Neuronal stem cell (in vitro differentiated cells): Measurements from ENCODE around the gene PPP1R1C.

Source experiments
- DNase-seq: peaks from one replicate; pipeline ENCODE4 v3.0.0-alpha.2; 2013; ENCODE audit warnings: low spot score
- H2AFZ ChIP-seq: one replicate; pipeline ENCODE4 v1.6.1; 2013; ENCODE audit warnings: mild to moderate bottlenecking, low read length, inconsistent platforms
- H2AK5ac ChIP-seq: 2 replicates; pipeline ENCODE4 v1.6.1; 2013; ENCODE audit warnings: low read depth, mild to moderate bottlenecking, inconsistent platforms, low read length, moderate library complexity, mixed read lengths
- H2BK120ac ChIP-seq: 2 replicates; pipeline ENCODE4 v1.6.1; 2013; ENCODE audit warnings: low read depth, mild to moderate bottlenecking, inconsistent platforms, low read length, moderate library complexity, mixed read lengths
- H2BK12ac ChIP-seq: one replicate; pipeline ENCODE4 v1.6.1; 2013; ENCODE audit warnings: low read length, inconsistent platforms
- H2BK15ac ChIP-seq: 2 replicates; pipeline ENCODE4 v1.6.1; 2013; ENCODE audit warnings: mild to moderate bottlenecking, low read length, inconsistent platforms, mixed read lengths
- H2BK5ac ChIP-seq: one replicate; pipeline ENCODE4 v1.6.1; 2013; ENCODE audit warnings: inconsistent platforms, mild to moderate bottlenecking, low read length, moderate library complexity
- H3K14ac ChIP-seq: one replicate; pipeline ENCODE4 v1.6.1; 2013; ENCODE audit warnings: low read length, inconsistent platforms
- H3K18ac ChIP-seq: 2 replicates; pipeline ENCODE4 v1.6.1; 2013; ENCODE audit warnings: low read length, inconsistent platforms
- H3K23ac ChIP-seq: 2 replicates; pipeline ENCODE4 v1.6.1; 2013; ENCODE audit warnings: low read depth, mild to moderate bottlenecking, mixed read lengths, low read length, inconsistent platforms; ENCODE audit not compliant: poor library complexity
- H3K27ac ChIP-seq: replicated peaks from 3 replicates; pipeline ENCODE4 v1.5.1; 2013; ENCODE audit warnings: low read length, inconsistent platforms
- H3K27me3 ChIP-seq, 3 experiments: 2 replicates each; pipeline ENCODE4 v1.6.1; 2013; ENCODE audit warnings: low read length in 3 of 3, mild to moderate bottlenecking in 2 of 3, inconsistent platforms in 1 of 3, low read depth in 1 of 3, mixed read lengths in 1 of 3, moderate library complexity in 1 of 3; ENCODE audit not compliant: control insufficient read depth in 3 of 3, insufficient read depth in 3 of 3
- H3K36me3 ChIP-seq, 2 donors: replicated peaks in 1 of 2; 2 replicates each; pipeline ENCODE4 v1.6.1; 2013; ENCODE audit warnings: low read length in 2 of 2; ENCODE audit not compliant: control insufficient read depth in 2 of 2, insufficient read depth in 2 of 2
- H3K4ac ChIP-seq: 2 replicates; pipeline ENCODE4 v1.6.1; 2013; ENCODE audit warnings: inconsistent platforms, mild to moderate bottlenecking, low read length, moderate library complexity
- H3K4me1 ChIP-seq, 2 donors: 1 replicate in 1 of 2; 2 replicates in 1 of 2; pipeline ENCODE4 v1.6.1; 2013; ENCODE audit warnings: low read length in 2 of 2, low read depth in 1 of 2; ENCODE audit not compliant: control insufficient read depth in 2 of 2, insufficient read depth in 1 of 2
- H3K4me2 ChIP-seq: one replicate; pipeline ENCODE4 v1.6.1; 2013; ENCODE audit warnings: mild to moderate bottlenecking, low read length, inconsistent platforms; ENCODE audit not compliant: insufficient read depth, poor library complexity, severe bottlenecking
- H3K4me3 ChIP-seq, 2 donors: 2 replicates each; pipeline ENCODE4 v1.5.1; 2013; ENCODE audit warnings: low read length in 2 of 2, mild to moderate bottlenecking in 2 of 2, inconsistent platforms in 1 of 2, moderate library complexity in 1 of 2
- H3K79me1 ChIP-seq: one replicate; pipeline ENCODE4 v1.6.1; 2013; ENCODE audit warnings: low read depth, mild to moderate bottlenecking, inconsistent platforms, low read length, moderate library complexity
- H3K9ac ChIP-seq: one replicate; pipeline ENCODE4 v1.6.1; 2013; ENCODE audit warnings: mild to moderate bottlenecking, low read depth, low read length, inconsistent platforms; ENCODE audit not compliant: poor library complexity
- H3K9me3 ChIP-seq, 2 donors: replicated peaks in 1 of 2; 2 replicates each; pipeline versions ENCODE3 to v1.6.1; 2013; ENCODE audit warnings: low read length in 2 of 2, mild to moderate bottlenecking in 2 of 2, inconsistent platforms in 1 of 2, low read depth in 1 of 2, mixed read lengths in 1 of 2, moderate library complexity in 1 of 2; ENCODE audit not compliant: control insufficient read depth in 2 of 2, insufficient read depth in 1 of 2
- H4K8ac ChIP-seq: one replicate; pipeline ENCODE4 v1.6.1; 2013; ENCODE audit warnings: low read depth, mild to moderate bottlenecking, inconsistent platforms, low read length, moderate library complexity
- H4K91ac ChIP-seq: one replicate; pipeline ENCODE4 v1.6.1; 2013; ENCODE audit warnings: low read length, low read depth, mild to moderate bottlenecking, inconsistent platforms; ENCODE audit not compliant: poor library complexity
- WGBS, 2 donors: extraction: QIAGEN DNeasy Blood & Tissue Kit; methylation state at CpG; one replicate each; pipeline ENCODE4 v1.1.7; 2013; ENCODE audit warnings: missing lambda C conversion rate in 2 of 2, mixed read lengths in 1 of 2; ENCODE audit not compliant: insufficient read length in 2 of 2, insufficient replicate concordance in 1 of 2; ENCODE audit errors: extremely low coverage in 2 of 2; 5-methylcytosine and 5-hydroxymethylcytosine counted together

PPP1R1C gene

DNA sequence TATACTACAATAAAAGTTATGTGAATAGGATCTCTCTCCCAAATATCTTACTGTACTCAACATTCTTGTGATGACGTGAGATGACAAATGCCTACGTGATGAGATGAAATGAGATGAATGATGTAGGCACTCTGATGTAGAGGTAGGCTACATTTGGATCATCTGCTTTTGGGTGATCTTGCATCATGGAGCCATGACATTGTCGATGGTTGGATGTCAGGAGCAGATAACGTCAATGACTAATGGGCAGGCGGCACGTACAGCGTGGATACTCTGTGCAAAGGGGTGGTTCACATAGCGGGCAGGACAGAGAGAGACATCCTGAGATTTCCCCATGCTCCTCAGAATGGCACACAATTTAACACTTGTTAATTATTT, 40.8 kb upstream of the PPP1R1C start:
- no peak overlapping the region for H2BK15ac ChIP-seq
- H3K27me3 ChIP-seq, result no peaks in the 10 kb centered on the region
- H3K4me1 ChIP-seq, result no peaks in the 10 kb centered on the region
- no peak overlapping the region for H3K27ac ChIP-seq
- no peaks in the 10 kb centered on the region for H3K9me3 ChIP-seq
- no peaks in the 10 kb centered on the region for H3K36me3 ChIP-seq
- no peak overlapping the region for H2AK5ac ChIP-seq
- H2BK12ac ChIP-seq, result no peak overlapping the region
- no peak overlapping the region for H2BK5ac ChIP-seq
- H3K23ac ChIP-seq, result no peak overlapping the region
- no peak overlapping the region for H2AFZ ChIP-seq
- no peak overlapping the region for H3K14ac ChIP-seq
- H3K18ac ChIP-seq, result no peak overlapping the region
- no CpG with 5 or more reads among the region's 8 CpGs for whole genome bisulfite sequencing, 2 donors
- no peak overlapping the region for H4K91ac ChIP-seq
- H2BK120ac ChIP-seq, result no peak overlapping the region
- H4K8ac ChIP-seq, result no peak overlapping the region
- no peak overlapping the region for H3K4me3 ChIP-seq
- no peak overlapping the region for H3K9ac ChIP-seq
- no peak for DNase-seq
- no peak overlapping the region for H3K4ac ChIP-seq
- no peaks in the 10 kb centered on the region for H3K79me1 ChIP-seq
- no peak overlapping the region for H3K4me2 ChIP-seq

DNA sequence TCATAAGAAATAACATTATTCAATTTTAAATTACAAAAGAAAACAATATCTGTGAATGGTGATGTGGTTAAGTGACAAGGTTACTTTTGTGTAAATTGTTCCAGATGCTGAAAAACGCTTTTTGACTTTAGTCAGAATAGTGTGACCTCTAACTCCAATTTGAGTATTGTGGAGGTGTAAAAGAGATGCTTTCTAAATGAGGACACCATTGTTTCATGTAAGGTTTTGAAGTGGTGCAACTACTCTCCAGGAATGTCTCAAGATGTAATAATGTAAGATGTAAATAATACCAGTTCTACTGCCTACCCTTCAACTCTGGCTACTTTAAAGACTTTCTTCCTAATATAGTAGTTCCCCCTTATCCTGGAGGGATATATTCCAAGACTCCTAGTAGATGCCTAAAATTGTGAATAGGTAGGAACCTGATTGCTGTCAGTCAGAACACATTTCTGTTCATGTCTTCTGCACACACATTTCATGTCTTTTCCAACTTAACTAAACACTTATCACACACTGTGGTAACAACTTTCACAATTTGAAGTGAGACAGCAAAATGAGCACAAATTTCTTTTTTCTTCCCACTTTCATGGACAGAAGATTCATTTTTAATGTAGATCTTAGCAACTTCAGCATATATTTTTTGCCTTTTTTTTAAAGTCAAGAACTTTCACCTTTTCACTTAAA, 39.1 kb upstream of the PPP1R1C start:
- H3K27ac ChIP-seq, result no peak overlapping the region

DNA sequence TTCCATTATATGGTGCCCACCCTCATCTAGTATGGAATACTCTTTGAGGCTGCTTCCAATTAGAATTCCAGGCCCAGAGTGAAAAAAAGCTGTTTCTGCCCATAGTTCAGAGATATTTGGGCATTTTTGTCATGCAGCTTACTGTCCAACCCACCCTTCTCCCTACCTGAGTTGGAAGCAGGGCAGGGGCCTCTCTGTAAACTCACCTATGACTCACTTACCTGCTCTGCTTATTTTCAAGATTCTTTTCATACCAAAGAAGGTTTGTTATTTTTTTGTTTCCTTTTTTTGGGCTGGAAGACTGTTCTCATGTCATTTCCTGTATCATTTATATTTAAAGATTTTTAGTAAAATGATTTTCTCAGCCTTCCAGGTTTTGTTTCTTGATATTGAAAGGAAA, 38.4 kb upstream of the PPP1R1C start:
- no peak overlapping the region for H3K4ac ChIP-seq
- no peak overlapping the region for H3K9ac ChIP-seq
- no peak overlapping the region for H2BK15ac ChIP-seq
- H3K4me1 ChIP-seq, result no peaks in the 10 kb centered on the region
- no peaks in the 10 kb centered on the region for H3K9me3 ChIP-seq
- no peak overlapping the region for H2BK12ac ChIP-seq
- no peak overlapping the region for H2AK5ac ChIP-seq
- H3K14ac ChIP-seq, result no peak overlapping the region
- H3K27ac ChIP-seq, result no peak overlapping the region
- no peaks in the 10 kb centered on the region for H3K79me1 ChIP-seq
- H4K8ac ChIP-seq, result no peak overlapping the region
- no peaks in the 10 kb centered on the region for H3K27me3 ChIP-seq
- H3K23ac ChIP-seq, result no peak overlapping the region
- no peak overlapping the region for H2BK120ac ChIP-seq
- no peak for DNase-seq
- H2BK5ac ChIP-seq, result no peak overlapping the region
- no peak overlapping the region for H3K4me2 ChIP-seq
- no peak overlapping the region for H4K91ac ChIP-seq
- no peak overlapping the region for H3K4me3 ChIP-seq
- no peak overlapping the region for H2AFZ ChIP-seq
- no peak overlapping the region for H3K18ac ChIP-seq
- H3K36me3 ChIP-seq, result no peaks in the 10 kb centered on the region

More for the DNA sequence above, 39.1 kb upstream of the PPP1R1C start:
- Histone ChIP-seq H4K8ac (no peak overlapping the region), H3K14ac (no peak overlapping the region), H3K4me1 (no peaks in the 10 kb centered on the region), H4K91ac (no peak overlapping the region), H2BK5ac (no peak overlapping the region), H2BK120ac (no peak overlapping the region), H3K9ac (no peak overlapping the region), H3K79me1 (no peaks in the 10 kb centered on the region), H2BK12ac (no peak overlapping the region), H2BK15ac (no peak overlapping the region), H3K4me2 (no peak overlapping the region), H3K18ac (no peak overlapping the region), H3K36me3 (no peaks in the 10 kb centered on the region), H3K4ac (no peak overlapping the region), H3K23ac (no peak overlapping the region), H2AFZ (no peak overlapping the region), H2AK5ac (no peak overlapping the region), H3K4me3 (no peak overlapping the region), H3K9me3 (no peaks in the 10 kb centered on the region), H3K27me3 (no peaks in the 10 kb centered on the region)
- DNase-seq, result no peak
- no CpG with 5 or more reads among the region's 1 CpG for WGBS, 2 donors

DNA sequence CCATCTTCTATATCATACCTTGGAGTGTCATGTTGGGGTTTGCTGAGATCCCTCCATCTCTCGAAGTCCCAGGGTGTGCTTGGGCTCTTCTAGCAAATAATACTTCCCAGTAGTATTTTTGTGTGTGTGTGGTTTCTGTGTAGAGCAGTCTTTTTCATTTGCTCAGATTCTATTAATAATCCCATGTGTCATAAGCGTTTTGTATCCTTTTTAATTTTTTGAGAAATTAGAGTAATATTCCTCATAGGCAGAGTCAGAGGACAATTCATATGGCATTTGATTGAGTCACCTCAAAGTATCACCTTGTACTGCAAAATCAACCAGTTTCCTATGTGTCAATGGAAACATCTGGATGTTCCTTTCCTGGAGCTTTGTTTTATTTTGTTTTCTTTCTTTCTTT, 37.4 kb upstream of the PPP1R1C start:
- Histone ChIP-seq H3K9me3 (no peaks in the 10 kb centered on the region), H4K8ac (no peak overlapping the region), H2BK5ac (no peak overlapping the region), H2BK15ac (no peak overlapping the region), H2BK120ac (no peak overlapping the region), H3K14ac (no peak overlapping the region), H3K79me1 (no peaks in the 10 kb centered on the region), H3K9ac (no peak overlapping the region), H2AFZ (no peak overlapping the region), H3K36me3 (no peaks in the 10 kb centered on the region), H3K27ac (no peak overlapping the region), H3K27me3 (no peaks in the 10 kb centered on the region), H3K4ac (no peak overlapping the region), H3K23ac (no peak overlapping the region), H3K4me2 (no peak overlapping the region), H2AK5ac (no peak overlapping the region), H3K18ac (no peak overlapping the region), H2BK12ac (no peak overlapping the region), H4K91ac (no peak overlapping the region), H3K4me3 (no peak overlapping the region), H3K4me1 (no peaks in the 10 kb centered on the region)
- WGBS, 2 donors, result no CpG with 5 or more reads among the region's 2 CpGs
- no peak for DNase-seq
